HG03045 (cell line): Measurements from ENCODE around the gene LRRC74B.

Experiments
- ATAC-seq: cut with Tn5 transposase; IDR thresholded peaks from one replicate; pipeline ENCODE4 v1.9.1; 2021; ENCODE audit warnings: mild to moderate bottlenecking, moderate library complexity; ENCODE audit not compliant: unreplicated experiment

The LRRC74B gene

GRCh38 chr22:21013657-21014201 is 32.0 kb upstream of the LRRC74B start:
- no peak for ATAC-seq

GRCh38 chr22:21014202-21014725 is 31.5 kb upstream of the LRRC74B start:
- peak; percentile 73 for ATAC-seq

GRCh38 chr22:21014726-21015465 is 30.9 kb upstream of the LRRC74B start, which contains the start of gene P2RX6:
Gene P2RX6 (plus strand): TSS chr22:21015165. CDS start chr22:21015175, 10 bp downstream.
- no peak for ATAC-seq

- no peak for ATAC-seq
Measured at GRCh38 chr22:21015466-21016006, 30.2 kb upstream of the LRRC74B start.

GRCh38 chr22:21016644-21017420 is 28.9 kb upstream of the LRRC74B start:
- ATAC-seq: no peak

GRCh38 chr22:21018314-21018713 is 27.4 kb upstream of the LRRC74B start:
- no peak for ATAC-seq

GRCh38 chr22:21020802-21021429 is 24.8 kb upstream of the LRRC74B start:
- no peak for ATAC-seq

GRCh38 chr22:21022507-21022906 is 23.2 kb upstream of the LRRC74B start:
- ATAC-seq: no peak

GRCh38 chr22:21022955-21023614 is 22.7 kb upstream of the LRRC74B start:
- ATAC-seq: no peak

GRCh38 chr22:21025266-21025665 is 20.5 kb upstream of the LRRC74B start:
- ATAC-seq: no peak

- no peak for ATAC-seq
Measured at GRCh38 chr22:21025763-21026755, 19.7 kb upstream of the LRRC74B start.

GRCh38 chr22:21026783-21027692 is 18.7 kb upstream of the LRRC74B start:
- no peak for ATAC-seq

GRCh38 chr22:21028277-21029251 is 17.2 kb upstream of the LRRC74B start:
- no peak for ATAC-seq

- ATAC-seq: no peak
Measured at GRCh38 chr22:21029486-21030025, 16.2 kb upstream of the LRRC74B start.

- no peak for ATAC-seq
Measured at GRCh38 chr22:21030032-21030431, 15.7 kb upstream of the LRRC74B start.
